Progenitor cell of endocrine pancreas (in vitro differentiated cells): ENCODE data around the gene C17orf113. TPM values are rescaled to one million over a fixed set of nuclear protein-coding genes. Genes with fewer than 3 reads are reported as not detected.

Experiments used
- DNase-seq: peaks from one replicate; pipeline ENCODE4 v3.0.0; 2021; ENCODE audit warnings: low spot score; ENCODE audit not compliant: unreplicated experiment
- H3K27ac Mint-ChIP-seq: 2 replicates; pipeline ENCODE4 v1.8.0; 2021; ENCODE audit warnings: mild to moderate bottlenecking, moderate library complexity, mixed read lengths
- H3K27me3 Mint-ChIP-seq: 2 replicates; pipeline ENCODE4 v1.8.0; 2021; ENCODE audit warnings: mixed read lengths
- H3K36me3 Mint-ChIP-seq: 2 replicates; pipeline ENCODE4 v1.8.0; 2022; ENCODE audit warnings: mixed read lengths; ENCODE audit not compliant: insufficient read depth
- H3K4me1 Mint-ChIP-seq: 2 replicates; pipeline ENCODE4 v1.8.0; 2021; ENCODE audit warnings: low read depth, mixed read lengths
- H3K4me3 Mint-ChIP-seq: 2 replicates; pipeline ENCODE4 v1.8.0; 2021; ENCODE audit warnings: low read depth, mild to moderate bottlenecking, moderate library complexity, mixed read lengths
- H3K9me3 Mint-ChIP-seq: 2 replicates; pipeline ENCODE4 v1.8.0; 2021; ENCODE audit warnings: low read depth, mixed read lengths
- CTCF ChIP-seq: fragments of 200-600 bp; sonication (generic); IDR thresholded peaks from one replicate; pipeline ENCODE4 v1.5.0; 2021; ENCODE audit warnings: antibody characterized with exemption, mild to moderate bottlenecking; ENCODE audit not compliant: unreplicated experiment
- total RNA-seq: library from RNA; stranded (reverse); gene quantifications from 2 replicates; pipeline ENCODE4 v1.2.1, GENCODE V29; 2021

C17orf113 gene
- total RNA-seq, 1 donor from 2014 or later, result 3.2 TPM

- H3K4me3 Mint-ChIP-seq, result no peak overlapping the region
- H3K36me3 Mint-ChIP-seq, result peaks cover 1% of the 10 kb centered on the region
- H3K9me3 Mint-ChIP-seq, result no peaks in the 10 kb centered on the region
- TF ChIP-seq CTCF, result no peak
- H3K4me1 Mint-ChIP-seq, result peaks cover 11% of the 10 kb centered on the region
- DNase-seq, result no peak
- peaks cover 13% of the 10 kb centered on the region for H3K27me3 Mint-ChIP-seq
- no peak overlapping the region for H3K27ac Mint-ChIP-seq
These were observed 3.1 kb downstream of the C17orf113 start for GRCh38 chr17:42047343-42047742.

GRCh38 chr17:42045719-42046118 lies 4.7 kb downstream of the C17orf113 start:
- Mint-ChIP-seq H3K27me3 (no peaks in the 10 kb centered on the region), H3K4me1 (peaks cover 5% of the 10 kb centered on the region)
- TF ChIP-seq CTCF, result no peak

GRCh38 chr17:42042598-42043319 lies 7.6 kb downstream of the C17orf113 start:
- H3K36me3 Mint-ChIP-seq, result no peaks in the 10 kb centered on the region

More at GRCh38 chr17:42045719-42046118, 4.7 kb downstream of the C17orf113 start:
- H3K9me3 Mint-ChIP-seq, result no peaks in the 10 kb centered on the region
- H3K4me3 Mint-ChIP-seq, result no peak overlapping the region
- H3K36me3 Mint-ChIP-seq, result peaks cover 1% of the 10 kb centered on the region
- DNase-seq, result no peak
- no peak overlapping the region for H3K27ac Mint-ChIP-seq

GRCh38 chr17:42041619-42042018 lies 8.8 kb downstream of the C17orf113 start:
- Mint-ChIP-seq H3K36me3 (no peaks in the 10 kb centered on the region), H3K9me3 (no peaks in the 10 kb centered on the region), H3K4me1 (no peaks in the 10 kb centered on the region), H3K27me3 (no peaks in the 10 kb centered on the region), H3K27ac (no peak overlapping the region), H3K4me3 (no peak overlapping the region)
- DNase-seq, result no peak
- TF ChIP-seq CTCF, result no peak

More at GRCh38 chr17:42042598-42043319, 7.6 kb downstream of the C17orf113 start:
- DNase-seq, result no peak
- no peaks in the 10 kb centered on the region for H3K27me3 Mint-ChIP-seq
- H3K9me3 Mint-ChIP-seq, result no peaks in the 10 kb centered on the region
- H3K27ac Mint-ChIP-seq, result no peak overlapping the region
- TF ChIP-seq CTCF, result no peak
- no peak overlapping the region for H3K4me3 Mint-ChIP-seq
- no peaks in the 10 kb centered on the region for H3K4me1 Mint-ChIP-seq

GRCh38 chr17:42040818-42041217 lies 9.6 kb downstream of the C17orf113 start:
- Mint-ChIP-seq H3K27ac (no peak overlapping the region), H3K4me1 (no peaks in the 10 kb centered on the region), H3K9me3 (no peaks in the 10 kb centered on the region), H3K27me3 (no peaks in the 10 kb centered on the region), H3K36me3 (no peaks in the 10 kb centered on the region), H3K4me3 (no peak overlapping the region)
- no peak for TF ChIP-seq CTCF
- DNase-seq, result no peak
